Measurements from ENCODE around the gene KNDC1.
A peak's percentile ranks its signal among the peaks of the same experiment; 100 is the strongest.

Gene KNDC1

GRCh38 chr10:133266056-133266795 is 106.2 kb downstream of the KNDC1 start:
- no peak for DNase-seq

DNA sequence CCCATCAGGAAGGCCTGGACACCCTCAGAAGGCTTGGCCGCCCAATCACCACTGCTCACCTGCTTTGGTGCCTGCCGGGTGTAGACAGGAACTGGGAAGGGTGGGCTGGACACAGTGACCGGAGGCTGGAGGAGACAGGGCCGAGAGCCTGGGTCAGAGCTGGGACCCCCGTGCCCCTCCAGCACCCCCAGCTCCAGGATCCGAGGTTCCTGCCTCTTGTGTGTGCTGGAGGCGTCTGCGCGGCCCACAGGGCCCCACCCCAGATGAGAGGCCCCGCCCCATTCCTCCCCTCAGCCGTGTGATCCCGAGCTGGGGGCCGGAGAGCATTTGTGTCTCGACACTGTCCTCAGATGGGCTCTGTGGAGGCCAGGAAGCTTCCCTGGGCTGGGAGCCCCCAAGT is 107.3 kb downstream of the KNDC1 start:
- no peak for DNase-seq

DNA sequence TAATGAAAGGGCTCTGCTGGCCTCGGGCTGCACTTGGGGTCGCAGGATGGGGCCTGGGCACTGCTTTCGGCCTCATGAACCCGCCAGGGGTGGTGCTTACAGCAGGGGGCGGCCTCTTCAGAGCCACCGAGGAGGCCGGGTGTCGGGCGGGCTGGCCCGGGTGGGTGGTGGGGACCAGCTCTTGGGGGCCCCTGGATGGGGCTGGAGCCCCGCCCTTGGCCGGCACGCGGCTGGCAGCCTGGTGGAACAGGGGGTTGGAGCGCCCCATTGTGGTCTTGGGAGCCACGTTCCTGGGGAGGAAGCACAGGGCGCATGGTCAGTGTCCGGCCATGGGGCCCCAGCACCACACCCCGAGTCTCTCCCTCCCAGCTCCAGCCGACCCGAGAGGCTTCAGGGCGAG is 107.8 kb downstream of the KNDC1 start:
- no peak for DNase-seq

DNA sequence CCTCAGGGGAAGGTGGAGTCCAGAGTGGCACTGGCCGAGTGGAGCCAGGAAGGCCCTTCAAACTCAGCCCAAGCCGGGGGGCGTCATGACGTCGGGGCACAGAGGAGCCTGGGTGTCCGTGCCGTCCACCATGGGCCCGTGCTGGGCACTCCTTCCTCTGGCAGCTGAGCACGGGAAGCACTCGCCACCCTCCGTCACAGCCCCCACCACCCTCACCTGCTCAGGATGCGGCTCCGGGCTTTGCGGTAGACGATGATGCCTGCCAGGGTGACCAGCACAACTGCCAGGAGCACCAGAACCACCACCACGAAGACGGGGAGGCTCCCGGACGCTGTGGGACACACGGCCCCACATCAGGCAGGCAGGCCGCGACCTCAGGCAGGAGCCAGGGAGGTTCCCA is 108.5 kb downstream of the KNDC1 start:
- no peak for DNase-seq

DNA sequence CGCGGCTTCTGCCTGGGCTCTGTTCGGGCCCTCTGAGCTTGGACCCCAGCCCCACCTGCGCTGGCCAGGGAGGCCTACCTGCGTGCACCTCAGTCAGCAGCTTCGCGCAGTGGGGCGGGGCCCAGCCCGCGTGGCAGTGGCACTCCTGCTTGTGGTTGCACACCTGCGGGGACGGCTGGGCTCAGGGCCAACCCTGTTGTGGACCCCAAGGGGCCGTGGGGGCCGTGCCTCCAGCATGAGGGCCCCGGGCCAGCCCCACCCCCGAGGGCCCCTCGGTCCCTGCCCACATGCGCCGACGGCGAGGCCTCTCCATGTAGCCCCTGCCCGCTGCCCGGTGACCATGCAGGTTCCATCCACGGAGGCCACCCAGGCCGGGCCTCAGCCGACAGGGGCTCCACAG is 109.3 kb downstream of the KNDC1 start:
- DNase-seq = no peak

GRCh38 chr10:133270204-133270603 is 110.2 kb downstream of the KNDC1 start:
- DNase-seq = no peak

DNA sequence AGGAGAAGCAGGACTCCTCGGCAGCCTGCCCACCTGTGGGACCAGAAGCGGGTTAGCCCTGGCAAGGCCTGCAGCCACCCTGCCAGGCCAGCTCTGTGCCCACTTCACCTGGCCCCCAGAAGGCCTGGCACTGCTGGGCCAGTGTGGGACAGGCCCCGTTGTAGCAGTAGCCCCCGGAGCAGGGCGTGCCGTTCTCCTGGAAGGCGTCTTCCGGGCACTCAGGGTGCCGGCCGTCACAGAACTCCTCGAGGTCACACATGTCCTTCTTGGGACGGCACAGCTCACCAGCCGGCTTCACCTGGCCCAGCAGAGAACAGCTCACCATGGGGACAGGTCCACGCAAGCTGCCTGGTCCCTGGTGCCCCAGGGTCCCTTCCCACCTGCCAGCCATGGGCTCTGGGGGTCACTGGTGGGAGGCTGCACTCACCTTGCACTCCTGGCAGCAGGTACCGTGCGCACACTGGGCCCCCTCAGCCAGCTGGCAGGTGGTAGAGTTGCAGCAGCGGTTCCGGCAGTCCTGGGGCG is 110.8 kb downstream of the KNDC1 start:
- no peak for DNase-seq

DNA sequence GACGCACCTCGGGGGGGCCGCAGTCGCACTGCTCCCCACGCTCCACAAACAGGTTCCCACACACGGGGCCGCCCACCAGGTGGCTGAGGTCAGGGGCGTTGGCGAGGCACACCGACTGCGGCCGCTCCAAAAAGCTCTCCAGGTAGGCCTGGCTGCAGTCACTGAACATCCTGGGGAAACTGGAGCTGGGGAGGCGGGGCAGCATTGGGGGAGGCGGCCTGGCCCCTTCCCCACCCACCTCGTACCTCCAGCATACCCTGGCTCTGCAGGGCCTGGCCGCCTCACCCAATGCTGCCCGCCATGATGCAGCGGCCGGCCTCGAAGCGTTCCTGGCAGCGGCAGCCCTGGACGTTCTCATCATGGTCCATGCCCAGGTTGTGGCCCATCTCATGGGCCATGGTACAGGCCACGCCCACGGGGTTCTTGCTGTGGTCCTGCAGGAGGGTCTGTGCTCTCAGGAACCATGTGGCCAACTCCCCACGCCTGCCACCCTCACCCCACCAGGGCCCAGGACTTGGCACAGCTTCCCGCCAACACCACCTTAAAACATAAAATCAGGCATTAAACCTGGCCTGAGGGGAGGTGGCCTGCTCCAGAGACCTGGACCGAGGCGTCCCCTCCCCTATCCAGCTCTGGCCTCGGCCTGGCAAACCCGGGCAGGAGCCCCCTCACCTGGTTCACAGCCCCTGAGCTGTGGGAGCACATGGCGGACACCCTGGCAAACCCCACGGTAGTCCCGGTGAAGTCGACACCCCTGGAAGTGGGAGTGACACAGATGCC is 111.7 kb downstream of the KNDC1 start:
- DNase-seq = no peak

DNA sequence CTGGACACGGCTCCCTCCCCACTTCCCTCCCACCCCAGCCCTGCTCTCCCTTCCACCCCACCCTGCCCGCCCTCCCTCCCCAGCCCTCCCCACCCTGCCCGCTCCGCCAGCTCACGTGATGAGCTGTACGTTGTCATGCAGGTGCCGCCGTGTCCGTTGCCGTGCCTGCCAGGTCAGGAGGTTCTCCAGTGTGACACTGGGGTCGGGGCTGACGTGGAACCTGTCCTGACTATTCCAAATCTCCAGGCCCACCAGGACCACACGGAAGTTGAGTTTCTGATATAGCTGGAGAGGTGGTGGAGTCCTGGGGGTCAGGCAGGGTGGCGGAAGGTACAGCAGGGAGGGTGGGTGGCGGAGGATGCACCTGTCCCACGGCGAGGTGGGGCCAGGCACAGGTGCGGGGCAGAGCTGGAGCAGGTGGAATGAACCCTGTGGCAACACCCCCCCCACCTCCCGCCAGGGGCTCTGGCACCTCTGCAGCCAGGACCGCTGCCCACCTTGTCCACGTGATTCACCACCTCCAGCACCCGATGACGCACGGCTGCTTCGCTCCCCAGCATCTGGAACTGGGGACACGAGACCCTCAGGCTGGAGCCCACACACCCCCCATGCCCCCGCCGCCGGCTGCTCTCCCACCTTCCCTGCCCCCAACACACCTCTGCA is 112.4 kb downstream of the KNDC1 start:
- no peak for DNase-seq

DNA sequence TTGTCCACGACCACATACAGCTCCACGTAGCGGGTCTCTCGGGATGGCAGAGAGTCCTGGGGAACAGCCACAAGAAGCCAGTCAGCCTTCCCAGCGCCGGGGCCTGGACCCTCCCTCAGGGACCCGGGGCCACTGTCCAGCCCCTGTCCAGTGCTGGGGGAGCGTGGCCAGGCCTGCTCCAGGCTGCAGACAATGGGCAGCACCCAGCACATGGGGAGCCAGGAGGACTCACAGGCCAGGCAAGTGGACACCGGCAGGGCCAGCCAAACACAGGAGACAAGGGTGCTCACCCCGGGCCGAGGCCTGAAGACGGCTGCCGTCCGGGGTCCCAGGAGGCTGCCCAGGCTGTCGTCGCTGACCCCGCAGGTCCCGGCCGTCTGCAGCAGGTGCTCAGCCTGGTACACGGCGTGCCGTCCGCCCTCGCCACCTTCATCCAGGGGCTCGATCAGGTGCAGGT is 113.0 kb downstream of the KNDC1 start:
- no peak for DNase-seq

DNA sequence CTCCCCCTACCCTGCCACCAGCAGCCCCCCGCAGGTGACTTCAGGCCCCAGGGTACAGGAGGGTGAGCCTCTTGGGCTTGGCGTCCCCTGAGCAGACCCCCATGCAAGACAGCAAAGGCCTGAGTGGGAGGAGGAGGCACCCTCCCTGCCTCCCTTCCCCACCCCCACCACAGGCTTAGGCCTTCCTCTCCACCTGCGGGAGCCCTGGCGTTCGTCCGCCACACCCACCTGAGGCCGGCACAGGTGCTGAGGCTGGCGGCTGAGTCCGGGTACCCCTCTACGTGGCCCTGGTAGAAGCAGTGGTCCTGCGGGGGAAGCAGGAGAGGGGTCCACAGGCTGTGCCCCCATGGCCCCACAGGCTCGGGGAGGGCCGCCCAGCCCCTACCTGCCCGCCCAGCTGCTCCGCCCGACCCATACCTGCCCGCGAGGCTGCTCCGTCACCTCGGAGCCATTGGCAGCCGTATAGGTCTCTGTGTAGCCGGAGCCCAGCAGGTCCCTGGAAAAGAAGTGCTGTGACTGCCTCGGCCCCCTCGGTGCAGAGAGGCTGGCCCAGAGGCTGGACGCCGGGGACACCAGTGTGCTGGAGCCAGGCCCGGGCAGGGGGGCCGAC is 113.6 kb downstream of the KNDC1 start:
- DNase-seq = no peak

- peak; percentile 91 for DNase-seq
Observed at GRCh38 chr10:133274751-133275683, 115.0 kb downstream of the KNDC1 start.

GRCh38 chr10:133275684-133276092 is 115.7 kb downstream of the KNDC1 start:
- peak; percentile 46 for DNase-seq
